Activated CD8-positive, alpha-beta T cell treated with anti-CD3 and anti-CD28 coated beads for 36 hours (primary cell): ENCODE results near the gene LEUTX. TPM values are rescaled to one million over a fixed set of nuclear protein-coding genes. Genes with fewer than 3 reads are reported as not detected.

Source experiments
- ATAC-seq: fragments of 200-7000 bp; cut with Tn5 transposase; one replicate; pipeline ENCODE4 v1.10.0; 2021; ENCODE audit warnings: mild to moderate bottlenecking, moderate library complexity
- CTCF ChIA-PET: fragments of 350-600 bp; sonication (Branson Sonifier 250); formaldehyde crosslinking; loops from one replicate; lab custom pipeline; 2021; ENCODE audit warnings: antibody characterized with exemption; lab: Charles Lee
- POLR2A ChIA-PET: fragments of 350-600 bp; sonication (Branson Sonifier 250); formaldehyde crosslinking; loops from one replicate; lab custom pipeline; 2021; ENCODE audit warnings: antibody characterized with exemption; lab: Charles Lee
- DNase-seq: peaks from one replicate; pipeline ENCODE4 v3.0.0-alpha.2; 2020
- H3K27ac Mint-ChIP-seq: one replicate; pipeline ENCODE4 v1.8.0; 2021; ENCODE audit warnings: mild to moderate bottlenecking, mixed read lengths
- H3K27me3 Mint-ChIP-seq: one replicate; pipeline ENCODE4 v1.8.0; 2021; ENCODE audit warnings: mixed read lengths
- H3K36me3 Mint-ChIP-seq: one replicate; pipeline ENCODE4 v1.8.0; 2021; ENCODE audit warnings: low read depth, mixed read lengths
- H3K4me1 Mint-ChIP-seq: one replicate; pipeline ENCODE4 v1.8.0; 2021; ENCODE audit warnings: low read depth, mixed read lengths
- H3K4me3 Mint-ChIP-seq: one replicate; pipeline ENCODE4 v1.8.0; 2021; ENCODE audit warnings: mild to moderate bottlenecking, moderate library complexity, mixed read lengths
- H3K9me3 Mint-ChIP-seq: one replicate; pipeline ENCODE4 v1.8.0; 2021; ENCODE audit warnings: mixed read lengths
- CTCF ChIP-seq: fragments of 200-600 bp; IDR thresholded peaks from one replicate; pipeline ENCODE4 v1.8.0; 2022; ENCODE audit warnings: antibody characterized with exemption, mild to moderate bottlenecking
- intact Hi-C: fragments of 100-400 bp; cut with micrococcal nuclease; formaldehyde crosslinking; loops from one replicate; pipeline ENCODE4 v1.10.0; 2022
- total RNA-seq, 2 experiments: library from RNA; stranded (reverse); gene quantifications; one replicate each; pipeline ENCODE4 v1.2.3, GENCODE V29; 2021

The LEUTX gene
- total RNA-seq, 2 experiments from 2014 or later = not detected

GRCh38 chr19:39768334-39768733, 10.3 kb upstream of the LEUTX start:
- H3K9me3 Mint-ChIP-seq = peaks cover 5% of the 10 kb centered on the region
- no peak overlapping the region for H3K4me3 Mint-ChIP-seq
- no peak overlapping the region for H3K27ac Mint-ChIP-seq
- H3K27me3 Mint-ChIP-seq = peaks cover 17% of the 10 kb centered on the region
- ATAC-seq (no peak), DNase-seq (no peak)
- intact Hi-C loops = loop anchor here (10.0 kb wide), 2 partner anchors 94 to 214 kb away; no protein-coding TSS in a partner anchor
- H3K4me1 Mint-ChIP-seq = no peaks in the 10 kb centered on the region
- CTCF ChIA-PET = interaction anchor here (0.7 to 2.5 kb wide), 3 partner anchors 14 to 77 kb away, joined by 3 to 19 read pairs (median 5); partner anchors contain the start of gene FBL
- no peak for TF ChIP-seq CTCF
- no peaks in the 10 kb centered on the region for H3K36me3 Mint-ChIP-seq
- POLR2A ChIA-PET = no interaction called here

- no peak for ATAC-seq
- ChIA-PET POLR2A (interaction anchor here (1.0 kb wide), 1 partner anchor 60 kb away, joined by 3 read pairs; no protein-coding TSS in a partner anchor), CTCF (interaction anchor here (1.5 to 2.4 kb wide), 3 partner anchors 24 to 96 kb away, joined by 5 to 8 read pairs (median 5); no protein-coding TSS in a partner anchor)
- no peak for TF ChIP-seq CTCF
- intact Hi-C loops = loop anchor here (10.0 kb wide), 2 partner anchors 94 to 214 kb away; no protein-coding TSS in a partner anchor
- Mint-ChIP-seq H3K4me3 (no peak overlapping the region), H3K36me3 (no peaks in the 10 kb centered on the region), H3K9me3 (peaks cover 5% of the 10 kb centered on the region), H3K27me3 (peaks cover 17% of the 10 kb centered on the region), H3K4me1 (no peaks in the 10 kb centered on the region), H3K27ac (no peak overlapping the region)
- DNase-seq = no peak
These were observed 9.9 kb upstream of the LEUTX start for GRCh38 chr19:39768786-39769185.

GRCh38 chr19:39780894-39781293, 2.2 kb downstream of the LEUTX start:
- intact Hi-C loops = no loop called here
- no peak for ATAC-seq
- no peaks in the 10 kb centered on the region for H3K9me3 Mint-ChIP-seq
- no peak for TF ChIP-seq CTCF
- no peaks in the 10 kb centered on the region for H3K36me3 Mint-ChIP-seq
- CTCF ChIA-PET = interaction anchor here (1.7 to 2.0 kb wide), 2 partner anchors 11 to 14 kb away, joined by 6 to 16 read pairs; no protein-coding TSS in a partner anchor
- no peak for DNase-seq
- no peak overlapping the region for H3K4me3 Mint-ChIP-seq
- peaks cover 24% of the 10 kb centered on the region for H3K27me3 Mint-ChIP-seq
- peaks cover 4% of the 10 kb centered on the region for H3K4me1 Mint-ChIP-seq
- POLR2A ChIA-PET = no interaction called here
- H3K27ac Mint-ChIP-seq = no peak overlapping the region

GRCh38 chr19:39788244-39788643, 9.6 kb downstream of the LEUTX start:
- Mint-ChIP-seq H3K4me3 (no peak overlapping the region), H3K36me3 (no peaks in the 10 kb centered on the region), H3K27me3 (peaks cover 11% of the 10 kb centered on the region), H3K4me1 (no peaks in the 10 kb centered on the region), H3K9me3 (peaks cover 11% of the 10 kb centered on the region), H3K27ac (no peak overlapping the region)
- DNase-seq = no peak
- ChIA-PET POLR2A (no interaction called here), CTCF (interaction anchor here (1.2 kb wide), 1 partner anchor 56 kb away, joined by 3 read pairs; no protein-coding TSS in a partner anchor)
- TF ChIP-seq CTCF = no peak
- ATAC-seq = no peak
- intact Hi-C loops = no loop called here

GRCh38 chr19:39792999-39793546, 14.4 kb downstream of the LEUTX start:
- no peaks in the 10 kb centered on the region for H3K36me3 Mint-ChIP-seq
- H3K27ac Mint-ChIP-seq = no peak overlapping the region
- peaks cover 7% of the 10 kb centered on the region for H3K9me3 Mint-ChIP-seq
- peaks cover 4% of the 10 kb centered on the region for H3K27me3 Mint-ChIP-seq
- TF ChIP-seq CTCF = peak; percentile 98
- ChIA-PET POLR2A (interaction anchor here (0.9 to 1.2 kb wide), 2 partner anchors 10 to 53 kb away, joined by 3 to 5 read pairs; partner anchors contain the start of gene FBL), CTCF (interaction anchor here (0.6 to 4.5 kb wide), 38 partner anchors 8 to 641 kb away, joined by 3 to 63 read pairs (median 4); partner anchors contain the start of genes DYRK1B and PSMC4)
- peak overlapping the region; percentile 75 for H3K4me3 Mint-ChIP-seq
- peaks cover 4% of the 10 kb centered on the region for H3K4me1 Mint-ChIP-seq
- DNase-seq (peak; percentile 86), ATAC-seq (peak; percentile 96)
- intact Hi-C loops = loop anchor here (5.0 kb wide), 1 partner anchor 49 kb away; no protein-coding TSS in a partner anchor
